DMS153 treated with DMSO at 0.1 percent for 48 hours (cell line): ENCODE results near the gene CFL1.

ENCODE experiments used
- DNase-seq: peaks from one replicate; lab custom pipeline; 2025; ENCODE audit not compliant: unreplicated experiment; lab: John Stamatoyannopoulos, UW

The CFL1 gene

DNA sequence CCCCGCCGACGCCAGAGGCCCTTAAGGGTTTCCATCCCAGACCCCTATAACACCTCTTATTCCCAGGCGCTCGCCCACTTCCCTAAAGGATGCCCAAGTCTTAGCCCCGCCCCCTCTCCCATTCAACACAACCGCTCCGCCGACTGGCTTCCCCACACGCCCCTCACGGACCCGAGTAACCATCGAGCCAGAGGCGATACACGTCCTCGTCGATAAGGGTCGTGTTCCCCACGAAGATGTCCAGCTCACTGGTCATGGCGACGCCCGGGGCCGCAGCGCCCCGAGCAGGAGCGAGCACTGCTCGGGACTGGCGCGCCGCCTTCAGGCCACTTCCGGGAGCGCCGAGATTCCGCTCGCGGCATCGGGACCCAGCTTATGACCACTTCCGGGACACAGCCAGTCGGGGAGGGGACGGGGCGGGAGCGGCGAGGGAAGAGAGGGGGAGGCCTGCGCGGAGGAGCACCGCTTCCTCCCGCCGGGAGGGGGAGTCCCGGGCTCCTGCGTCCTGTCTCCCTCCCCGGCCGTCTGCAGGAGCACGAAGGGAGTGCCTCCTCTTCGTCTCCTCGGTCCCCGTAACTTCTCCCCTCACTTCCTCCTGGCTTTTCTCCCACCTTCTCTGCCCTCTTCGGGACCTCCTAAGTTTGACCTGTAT is 30.3 kb upstream of the CFL1 start, which contains the start of gene FIBP:
FIBP (minus strand) TSS at position 309 of the 652 bp plus-strand sequence; CDS start at position 256, 53 bp downstream.
- DNase-seq = peak; percentile 88

DNA sequence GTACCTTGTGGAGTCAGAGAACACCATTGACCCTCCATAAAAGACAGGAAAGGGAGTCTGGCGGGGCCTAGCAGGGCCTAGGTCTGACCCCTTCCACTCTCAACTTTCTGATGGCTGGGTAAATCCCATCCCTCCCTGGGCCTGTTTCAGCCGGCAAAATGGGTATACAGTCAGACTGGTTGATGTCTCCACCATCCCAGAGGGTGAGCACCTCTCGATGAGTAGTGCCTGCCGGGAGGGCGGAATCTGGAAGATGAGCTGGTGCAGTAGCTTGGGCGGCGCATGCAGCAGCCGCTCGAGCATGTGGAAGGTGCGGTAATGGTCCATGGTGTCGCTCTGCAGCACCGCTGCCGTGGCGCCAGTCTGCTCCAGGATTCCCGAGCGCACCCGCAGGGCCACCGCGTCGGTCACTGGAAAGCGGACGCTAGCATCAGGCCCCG is 29.8 kb upstream of the CFL1 start:
- no peak for DNase-seq

GRCh38 chr11:65886826-65887722 is 29.1 kb upstream of the CFL1 start:
- DNase-seq = no peak

- DNase-seq = no peak
Measured at GRCh38 chr11:65885808-65886536, 28.0 kb upstream of the CFL1 start.

DNA sequence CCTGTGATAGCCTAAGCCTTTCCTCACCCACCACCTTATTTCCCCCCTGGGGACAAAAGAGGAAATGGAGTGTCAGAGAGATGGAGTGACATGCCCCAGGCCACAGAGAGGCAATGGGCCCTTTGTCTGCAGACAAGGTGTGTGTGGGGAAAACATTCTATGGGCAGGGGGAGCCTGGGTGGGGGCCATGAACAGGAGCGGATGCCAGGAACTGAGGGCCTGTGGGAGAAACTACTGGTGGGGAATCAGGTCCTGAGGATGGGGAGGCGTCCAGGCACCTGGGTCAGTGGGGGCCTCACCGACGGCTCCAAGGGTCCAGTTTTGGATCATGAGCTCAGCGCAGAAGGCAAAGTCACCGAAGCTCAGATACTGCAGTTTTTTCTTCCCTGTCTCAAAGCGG is 27.3 kb upstream of the CFL1 start:
- no peak for DNase-seq

DNA sequence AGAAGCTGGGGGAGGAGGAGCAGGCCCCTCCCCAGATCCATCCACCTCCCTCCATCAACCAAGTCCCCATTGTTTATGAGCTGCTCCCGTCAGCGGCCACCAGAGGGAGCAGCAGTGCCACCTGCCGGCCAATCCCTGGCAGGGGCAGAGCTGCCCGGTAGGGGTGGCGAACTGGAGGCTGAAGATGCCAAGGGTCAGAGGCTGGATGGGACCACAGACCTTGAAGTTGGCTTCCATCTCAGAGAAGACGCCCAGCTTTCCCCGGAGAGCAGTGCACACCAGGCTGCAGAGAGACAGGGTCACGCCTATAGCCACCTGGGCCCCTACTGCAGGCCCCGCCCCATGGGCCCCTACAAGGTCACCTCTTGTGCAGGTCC is 26.7 kb upstream of the CFL1 start:
- peak; percentile 49 for DNase-seq

DNA sequence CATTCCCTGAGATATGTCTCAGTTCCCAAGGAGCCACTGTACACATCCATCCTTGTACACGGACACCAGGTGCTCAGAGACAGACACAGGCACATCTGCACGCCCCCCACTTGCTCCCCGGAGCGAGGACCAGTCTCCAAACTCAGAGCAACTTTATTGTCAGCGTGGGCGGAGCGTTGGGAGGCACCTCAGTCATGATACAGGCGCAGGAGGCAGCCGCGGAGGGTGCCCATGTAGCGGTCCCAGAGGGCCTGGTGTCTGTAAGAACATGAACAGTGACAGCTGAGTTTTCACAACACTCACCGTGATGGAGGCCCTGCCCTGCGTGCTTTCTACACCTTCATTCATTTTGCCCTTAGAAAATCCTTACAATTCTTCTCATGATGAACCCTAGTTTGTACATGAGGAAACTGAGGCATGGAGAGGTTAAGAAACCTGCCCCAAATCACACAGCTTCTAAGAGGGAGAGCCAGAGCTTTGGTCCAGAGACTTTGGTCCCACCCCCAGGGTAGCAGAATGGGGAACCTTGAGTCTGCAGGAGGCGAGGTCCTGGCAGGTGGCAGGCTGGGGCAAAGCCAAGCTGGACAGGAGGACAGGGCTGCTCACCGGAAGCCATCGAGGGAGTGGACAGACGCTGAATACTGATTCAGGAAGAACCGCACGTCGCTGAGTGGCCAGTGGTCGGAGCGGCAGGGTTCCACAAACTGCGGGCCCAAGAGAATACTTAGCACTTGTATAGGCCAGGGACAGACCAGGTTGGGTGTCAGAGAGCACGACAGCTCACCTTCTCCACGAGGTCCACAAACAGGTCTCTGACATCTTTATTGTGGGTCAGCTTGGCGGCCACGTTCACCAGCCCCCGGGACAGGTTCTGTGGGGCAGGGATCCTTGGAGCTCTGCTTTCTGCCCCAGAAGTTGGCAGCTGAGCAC is 26.1 kb upstream of the CFL1 start:
- no peak for DNase-seq

DNA sequence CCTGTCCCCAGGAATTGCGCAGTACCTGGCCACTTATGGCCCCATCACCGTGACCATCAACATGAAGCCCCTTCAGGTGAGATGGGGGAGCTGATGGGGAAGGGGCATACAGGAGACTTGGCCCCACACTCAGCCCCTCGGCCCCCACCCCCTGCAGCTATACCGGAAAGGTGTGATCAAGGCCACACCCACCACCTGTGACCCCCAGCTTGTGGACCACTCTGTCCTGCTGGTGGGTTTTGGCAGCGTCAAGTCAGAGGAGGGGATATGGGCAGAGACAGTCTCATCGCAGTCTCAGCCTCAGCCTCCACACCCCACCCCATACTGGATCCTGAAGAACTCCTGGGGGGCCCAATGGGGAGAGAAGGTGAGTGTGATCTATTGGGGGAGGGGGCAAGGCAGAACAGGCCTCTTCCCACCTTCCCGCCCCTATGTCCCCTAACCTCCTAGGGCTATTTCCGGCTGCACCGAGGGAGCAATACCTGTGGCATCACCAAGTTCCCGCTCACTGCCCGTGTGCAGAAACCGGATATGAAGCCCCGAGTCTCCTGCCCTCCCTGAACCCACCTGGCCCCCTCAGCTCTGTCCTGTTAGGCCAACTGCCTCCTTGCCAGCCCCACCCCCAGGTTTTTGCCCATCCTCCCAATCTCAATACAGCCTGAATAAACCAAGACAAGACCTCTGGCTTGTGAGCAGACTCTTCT is 25.2 kb upstream of the CFL1 start:
- DNase-seq = no peak

DNA sequence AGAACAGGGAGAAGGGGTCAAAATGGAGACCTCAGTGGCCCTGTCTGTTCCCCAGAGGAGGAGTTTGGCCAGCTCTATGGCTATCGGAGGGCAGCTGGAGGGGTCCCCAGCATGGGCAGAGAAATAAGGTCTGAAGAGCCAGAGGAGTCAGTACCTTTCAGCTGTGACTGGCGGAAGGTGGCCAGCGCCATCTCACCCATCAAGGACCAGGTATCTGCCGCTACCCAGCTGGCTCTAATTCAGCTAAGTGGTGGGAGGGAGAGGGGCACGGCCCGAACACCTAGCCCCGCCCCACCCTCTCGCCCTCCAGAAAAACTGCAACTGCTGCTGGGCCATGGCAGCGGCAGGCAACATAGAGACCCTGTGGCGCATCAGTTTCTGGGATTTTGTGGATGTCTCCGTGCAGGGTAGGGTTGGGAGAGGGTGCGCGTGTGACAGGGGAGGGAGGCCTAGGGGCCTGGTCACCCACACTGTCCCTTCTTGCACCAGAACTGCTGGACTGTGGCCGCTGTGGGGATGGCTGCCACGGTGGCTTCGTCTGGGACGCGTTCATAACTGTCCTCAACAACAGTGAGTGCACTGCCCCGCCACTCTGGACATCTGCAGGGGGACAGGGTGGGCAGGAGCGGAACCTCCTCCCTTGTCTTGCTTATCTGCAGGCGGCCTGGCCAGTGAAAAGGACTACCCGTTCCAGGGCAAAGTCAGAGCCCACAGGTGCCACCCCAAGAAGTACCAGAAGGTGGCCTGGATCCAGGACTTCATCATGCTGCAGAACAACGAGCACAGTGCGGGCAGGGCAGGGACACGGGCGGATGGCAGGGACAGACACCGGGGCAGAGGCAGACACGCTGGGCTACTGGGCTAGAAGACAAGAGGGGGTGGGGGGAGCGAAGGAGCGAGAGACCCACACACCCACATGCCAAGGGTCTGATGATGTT is 24.4 kb upstream of the CFL1 start:
- DNase-seq = no peak

DNA sequence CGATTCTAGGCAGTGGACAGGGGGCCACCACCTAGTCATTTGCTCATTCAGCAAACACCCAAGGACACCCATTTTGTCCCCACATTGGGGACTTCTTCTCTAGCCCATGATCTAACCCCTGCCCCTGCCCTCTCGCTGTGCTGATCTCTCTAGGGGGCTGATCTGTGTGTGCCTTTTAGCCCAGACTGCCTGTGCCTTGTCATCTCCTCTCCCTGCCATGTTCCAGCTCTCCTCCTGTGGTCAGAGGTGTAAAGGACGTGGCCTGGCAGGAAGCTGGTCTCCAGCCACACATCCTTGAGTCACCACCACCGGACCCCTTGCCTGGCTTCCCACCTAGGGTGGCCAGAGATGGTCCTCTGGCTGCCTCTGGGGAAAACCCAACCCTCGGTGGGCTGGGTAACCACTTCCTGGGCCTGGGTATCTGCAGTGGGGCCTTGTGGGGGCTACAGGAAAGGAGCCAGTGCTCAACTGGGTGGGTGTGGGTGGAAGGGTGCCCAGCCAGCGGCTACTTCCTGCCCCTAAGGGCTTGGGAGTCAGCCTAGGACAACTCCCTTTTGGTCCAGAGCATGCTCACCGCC is 23.0 kb upstream of the CFL1 start:
- DNase-seq = no peak

GRCh38 chr11:65880027-65880426 is 22.0 kb upstream of the CFL1 start:
- no peak for DNase-seq

DNA sequence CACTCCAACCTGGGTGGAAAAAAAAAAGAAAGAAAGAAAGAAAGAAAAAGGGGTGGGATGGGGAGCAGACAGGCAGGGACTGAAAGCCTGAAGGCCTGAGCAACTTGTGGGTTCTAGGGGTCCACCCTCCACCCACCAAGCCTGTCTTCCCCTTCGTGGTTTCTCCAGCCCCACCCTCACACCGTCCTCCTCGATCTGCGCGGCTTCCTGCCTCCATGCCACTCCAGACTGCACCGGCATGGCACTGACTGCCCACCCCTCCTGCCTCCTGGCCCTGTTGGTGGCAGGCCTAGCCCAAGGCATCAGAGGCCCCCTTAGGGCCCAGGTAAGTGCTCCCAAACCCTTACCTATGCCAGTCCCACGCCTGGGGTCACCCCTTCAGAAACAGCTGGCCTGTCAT is 21.6 kb upstream of the CFL1 start, which contains the start of gene CTSW:
CTSW (plus strand) TSS at position 221 of the 400 bp plus-strand sequence; CDS start at position 239, 18 bp downstream.
- no peak for DNase-seq

GRCh38 chr11:65873318-65874156 is 15.6 kb upstream of the CFL1 start:
- peak; percentile 91 for DNase-seq

- no peak for DNase-seq
Measured at GRCh38 chr11:65872586-65873317, 14.8 kb upstream of the CFL1 start, which contains the start of gene EFEMP2. TSS of gene EFEMP2 (minus strand) at chr11:65872800. CDS start at chr11:65872354, 446 bp downstream.

- DNase-seq = no peak
Measured at GRCh38 chr11:65871811-65872548, 14.0 kb upstream of the CFL1 start.
